Measurements from ENCODE around the gene MRPS6. TPM values are rescaled to one million over a fixed set of nuclear protein-coding genes. Genes with fewer than 3 reads are reported as not detected.

MRPS6 gene
- total RNA-seq, 1 experiment from 2014 or later, result 115 TPM

GRCh38 chr21:34179204-34179935, 106.0 kb downstream of the MRPS6 start:
- CTCF ChIA-PET, result no interaction called here
- intact Hi-C loops (cut with micrococcal nuclease; ENCODE audit: unreplicated experiment), result no loop called here
- Histone ChIP-seq H3K27ac (ENCODE audit: low read depth, low read length, poor library complexity, severe bottlenecking) (no peak overlapping the region), H3K36me3 (ENCODE audit: insufficient read depth, low read length, poor library complexity, severe bottlenecking) (no peaks in the 10 kb centered on the region), H3K9me3 (ENCODE audit: low read depth, low read length, poor library complexity, severe bottlenecking) (no peaks in the 10 kb centered on the region), H3K27me3 (replicated peaks; ENCODE audit: insufficient read depth, low read depth, low read length, poor library complexity) (no peaks in the 10 kb centered on the region), H3K4me3 (ENCODE audit: low read depth, low read length, poor library complexity, severe bottlenecking) (no peak overlapping the region), H3K4me1 (ENCODE audit: insufficient read depth, low read length, poor library complexity, severe bottlenecking) (no peaks in the 10 kb centered on the region)
- BruUV-seq (replicated peaks), result no TSS peak
- no peak for TF ChIP-seq CTCF (conservative IDR thresholded peaks at IDR 0.05; ENCODE audit: low read depth, low read length)
- TF ChIP-seq EZH2 (IDR thresholded peaks at IDR 0.05; ENCODE audit: borderline replicate concordance, low read depth, low read length, poor library complexity, severe bottlenecking), result no peak
- POLR2A ChIA-PET (ENCODE audit: low non-redundant PET), result no interaction called here
- no peak for DNase-seq (ENCODE audit: low spot score)

GRCh38 chr21:34180407-34180806, 107.0 kb downstream of the MRPS6 start:
- Histone ChIP-seq H3K27me3 (replicated peaks; ENCODE audit: insufficient read depth, low read depth, low read length, poor library complexity) (no peaks in the 10 kb centered on the region), H3K36me3 (ENCODE audit: insufficient read depth, low read length, poor library complexity, severe bottlenecking) (no peaks in the 10 kb centered on the region), H3K9me3 (ENCODE audit: low read depth, low read length, poor library complexity, severe bottlenecking) (no peaks in the 10 kb centered on the region), H3K4me1 (ENCODE audit: insufficient read depth, low read length, poor library complexity, severe bottlenecking) (no peaks in the 10 kb centered on the region), H3K4me3 (ENCODE audit: low read depth, low read length, poor library complexity, severe bottlenecking) (no peak overlapping the region), H3K27ac (ENCODE audit: low read depth, low read length, poor library complexity, severe bottlenecking) (no peak overlapping the region)
- no TSS peak for BruUV-seq (replicated peaks)
- DNase-seq (ENCODE audit: low spot score), result no peak
- TF ChIP-seq EZH2 (IDR thresholded peaks at IDR 0.05; ENCODE audit: borderline replicate concordance, low read depth, low read length, poor library complexity, severe bottlenecking) (no peak), CTCF (conservative IDR thresholded peaks at IDR 0.05; ENCODE audit: low read depth, low read length) (no peak)
- ChIA-PET POLR2A (ENCODE audit: low non-redundant PET) (no interaction called here), CTCF (no interaction called here)
- intact Hi-C loops (cut with micrococcal nuclease; ENCODE audit: unreplicated experiment), result no loop called here

GRCh38 chr21:34180826-34181359, 107.5 kb downstream of the MRPS6 start:
- intact Hi-C loops (cut with micrococcal nuclease; ENCODE audit: unreplicated experiment), result no loop called here
- Histone ChIP-seq H3K9me3 (ENCODE audit: low read depth, low read length, poor library complexity, severe bottlenecking) (no peaks in the 10 kb centered on the region), H3K27ac (ENCODE audit: low read depth, low read length, poor library complexity, severe bottlenecking) (no peak overlapping the region), H3K27me3 (replicated peaks; ENCODE audit: insufficient read depth, low read depth, low read length, poor library complexity) (no peaks in the 10 kb centered on the region), H3K4me3 (ENCODE audit: low read depth, low read length, poor library complexity, severe bottlenecking) (no peak overlapping the region), H3K36me3 (ENCODE audit: insufficient read depth, low read length, poor library complexity, severe bottlenecking) (no peaks in the 10 kb centered on the region), H3K4me1 (ENCODE audit: insufficient read depth, low read length, poor library complexity, severe bottlenecking) (no peaks in the 10 kb centered on the region)
- TF ChIP-seq CTCF (conservative IDR thresholded peaks at IDR 0.05; ENCODE audit: low read depth, low read length) (no peak), EZH2 (IDR thresholded peaks at IDR 0.05; ENCODE audit: borderline replicate concordance, low read depth, low read length, poor library complexity, severe bottlenecking) (no peak)
- DNase-seq (ENCODE audit: low spot score), result no peak
- POLR2A ChIA-PET (ENCODE audit: low non-redundant PET), result no interaction called here
- BruUV-seq (replicated peaks), result no TSS peak
- CTCF ChIA-PET, result no interaction called here
